ENCODE measurements around the gene VTN. TPM values are rescaled to one million over a fixed set of nuclear protein-coding genes. Genes with fewer than 3 reads are reported as not detected.
A peak's percentile ranks its signal among the peaks of the same experiment; 100 is the strongest.

The VTN gene
- total RNA-seq, 1 donor, result 0.09 TPM

DNA sequence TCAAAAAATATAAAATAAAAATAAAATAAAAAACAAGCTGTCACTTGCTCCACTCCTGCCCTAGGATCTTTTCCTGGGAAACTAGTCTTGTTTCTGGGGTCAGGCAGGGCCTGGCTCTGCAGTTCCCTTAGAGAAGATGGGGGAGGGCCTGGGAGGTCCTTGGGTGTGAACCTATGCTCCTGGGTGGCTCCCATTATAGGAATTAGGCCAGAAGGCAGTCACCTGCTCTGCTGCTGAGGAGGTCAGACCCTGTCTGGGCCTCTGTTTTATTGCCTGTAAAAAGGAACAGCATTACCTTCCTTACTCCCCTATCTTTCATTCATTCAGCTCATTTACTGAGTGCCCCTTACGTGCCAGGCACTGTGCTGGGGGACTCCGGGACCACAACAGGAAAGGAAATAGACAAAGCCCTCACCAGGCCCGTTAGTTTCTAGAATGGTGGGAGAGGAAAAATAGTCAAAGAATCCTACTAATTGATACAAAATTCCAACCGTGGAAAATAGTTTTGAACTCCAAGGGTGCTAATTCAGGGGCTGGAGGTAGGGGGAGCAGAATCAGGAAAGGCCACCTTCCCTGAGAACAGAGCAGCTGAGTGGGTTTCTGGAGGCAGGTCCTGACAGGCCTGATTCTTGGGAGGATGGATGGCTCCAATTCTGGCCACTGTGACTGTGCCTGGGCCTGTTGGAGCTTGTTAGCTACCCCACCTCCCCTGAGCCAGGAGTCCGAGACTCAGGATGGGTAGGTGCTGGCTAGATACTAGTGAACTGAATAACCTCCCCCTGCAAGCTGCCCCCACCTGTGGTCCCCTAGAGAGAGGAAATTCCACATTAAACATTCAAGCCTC lies 37.2 kb upstream of the VTN start:
- DNase-seq (ENCODE audit: low read depth), result no peak
- no peak for TF ChIP-seq CTCF (IDR thresholded peaks at IDR 0.05; ENCODE audit: insufficient read depth, low read length)
- no peak overlapping the region for H3K4me3 ChIP-seq (ENCODE audit: low read depth, low read length)

DNA sequence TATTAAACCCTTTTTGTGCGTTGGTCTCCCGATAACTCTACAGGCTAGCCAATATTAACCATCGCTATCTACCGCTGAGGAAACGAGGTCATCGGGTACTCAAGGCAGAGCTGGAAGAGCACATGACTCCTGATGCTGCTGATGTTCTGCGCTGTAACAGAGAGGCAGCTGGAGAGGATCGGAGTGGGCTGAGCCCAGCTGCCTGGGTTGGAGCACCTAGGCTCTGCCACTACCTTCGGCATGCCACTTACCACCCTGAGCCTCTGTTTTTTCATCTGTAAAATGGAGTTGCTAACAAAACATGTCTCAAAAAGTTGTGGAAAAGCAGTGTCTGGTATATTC lies 36.3 kb upstream of the VTN start:
- H3K4me3 ChIP-seq (ENCODE audit: low read depth, low read length), result peak overlapping the region; percentile 79
- no peak for TF ChIP-seq CTCF (IDR thresholded peaks at IDR 0.05; ENCODE audit: insufficient read depth, low read length)
- no peak for DNase-seq (ENCODE audit: low read depth)

GRCh38 chr17:28405632-28406472 lies 35.7 kb upstream of the VTN start, which contains the start of gene SLC46A1:
Gene SLC46A1, minus strand, starts transcription at chr17:28406212. Its CDS starts 98 bp downstream, at chr17:28406114.
- H3K4me3 ChIP-seq (ENCODE audit: low read depth, low read length), result peak within 1 kb of the TSS; percentile 79
- TF ChIP-seq CTCF (IDR thresholded peaks at IDR 0.05; ENCODE audit: insufficient read depth, low read length), result no peak
- DNase-seq (ENCODE audit: low read depth), result peak; percentile 34

GRCh38 chr17:28404812-28405570 lies 34.9 kb upstream of the VTN start:
- TF ChIP-seq CTCF (IDR thresholded peaks at IDR 0.05; ENCODE audit: insufficient read depth, low read length), result peak; percentile 16
- H3K4me3 ChIP-seq (ENCODE audit: low read depth, low read length), result peak overlapping the region; percentile 79
- no peak for DNase-seq (ENCODE audit: low read depth)

GRCh38 chr17:28404461-28404811 lies 34.3 kb upstream of the VTN start:
- TF ChIP-seq CTCF (IDR thresholded peaks at IDR 0.05; ENCODE audit: insufficient read depth, low read length), result no peak
- no peak for DNase-seq (ENCODE audit: low read depth)
- no peak overlapping the region for H3K4me3 ChIP-seq (ENCODE audit: low read depth, low read length)

DNA sequence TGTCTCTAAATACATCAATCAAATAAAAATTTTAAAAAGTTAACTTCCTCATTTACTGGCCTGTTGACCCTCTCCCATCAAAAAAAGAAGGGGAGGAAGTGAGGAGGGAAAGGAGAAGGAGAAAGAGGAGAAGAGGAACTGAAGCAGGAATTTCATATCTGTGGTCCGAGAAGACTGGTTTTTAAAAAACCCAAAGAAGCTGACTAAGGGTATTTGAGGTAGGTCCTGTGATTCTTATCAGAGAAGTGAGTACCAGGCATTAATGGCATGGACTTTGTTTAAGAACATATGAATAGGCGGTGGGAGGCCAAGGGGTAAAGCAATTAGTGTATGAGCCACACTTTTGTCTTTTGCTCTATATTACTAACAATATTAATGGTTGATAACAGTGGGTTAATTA lies 33.9 kb upstream of the VTN start:
- no peak for TF ChIP-seq CTCF (IDR thresholded peaks at IDR 0.05; ENCODE audit: insufficient read depth, low read length)
- H3K4me3 ChIP-seq (ENCODE audit: low read depth, low read length), result no peak overlapping the region
- DNase-seq (ENCODE audit: low read depth), result no peak

All from fibroblast of the aortic adventitia (primary cell).